ENCODE results near the gene PIGBOS1. TPM values are rescaled to one million over a fixed set of nuclear protein-coding genes. Genes with fewer than 3 reads are reported as not detected.

The PIGBOS1 gene
- total RNA-seq, 2 experiments from 2014 or later = 6.2 to 10.1 TPM

GRCh38 chr15:55361048-55361447 is 42.1 kb upstream of the PIGBOS1 start:
- no peak overlapping the region for H3K27ac Mint-ChIP-seq

GRCh38 chr15:55360256-55360655 is 41.3 kb upstream of the PIGBOS1 start:
- Histone ChIP-seq H3K4me1 (ENCODE audit: insufficient read depth, low read length) (no peaks in the 10 kb centered on the region), H3K27me3 (ENCODE audit: control insufficient read depth in 1 of 2, insufficient read depth in 2 of 2, low read length in 2 of 2) (no peaks in the 10 kb centered on the region), H3K4me3 (ENCODE audit: low read length) (no peak overlapping the region), H3K27ac (ENCODE audit: low read depth in 1 of 2, low read length in 2 of 2) (no peak overlapping the region), H3K36me3 (ENCODE audit: insufficient read depth, low read length) (peaks cover 34% of the 10 kb centered on the region), H3K9me3 (ENCODE audit: control insufficient read depth in 1 of 2, insufficient read depth in 1 of 2, low read length in 2 of 2) (no peaks in the 10 kb centered on the region)
- DNase-seq (no peak), ATAC-seq (ENCODE audit: poor library complexity) (no peak)
- ChIA-PET POLR2A (no interaction called here), CTCF (no interaction called here)
- H3K4me3 Mint-ChIP-seq = no peak overlapping the region
- no peaks in the 10 kb centered on the region for H3K27me3 Mint-ChIP-seq
- peaks cover 79% of the 10 kb centered on the region for H3K36me3 Mint-ChIP-seq (ENCODE audit: low read depth)
- intact Hi-C loops (cut with DNase I, micrococcal nuclease) = no loop called here
- no peaks in the 10 kb centered on the region for H3K9me3 Mint-ChIP-seq
- no peak for TF ChIP-seq CTCF (IDR thresholded peaks at IDR 0.05)
- no peak overlapping the region for H3K27ac Mint-ChIP-seq
- H3K4me1 Mint-ChIP-seq (ENCODE audit: low read depth) = no peaks in the 10 kb centered on the region

More at GRCh38 chr15:55361048-55361447, 42.1 kb upstream of the PIGBOS1 start:
- peaks cover 28% of the 10 kb centered on the region for H3K36me3 ChIP-seq (ENCODE audit: insufficient read depth, low read length)
- Mint-ChIP-seq H3K27me3 (no peaks in the 10 kb centered on the region), H3K9me3 (no peaks in the 10 kb centered on the region), H3K4me1 (ENCODE audit: low read depth) (no peaks in the 10 kb centered on the region), H3K4me3 (no peak overlapping the region), H3K36me3 (ENCODE audit: low read depth) (peaks cover 73% of the 10 kb centered on the region)
- no peaks in the 10 kb centered on the region for H3K4me1 ChIP-seq (ENCODE audit: insufficient read depth, low read length)
- DNase-seq = no peak
- H3K4me3 ChIP-seq (ENCODE audit: low read length) = no peak overlapping the region
- ChIA-PET POLR2A (interaction anchor here (0.9 kb wide), 1 partner anchor 42 kb away, joined by 3 read pairs; the partner anchor contains the start of genes PIGB and PIGBOS1), CTCF (no interaction called here)
- intact Hi-C loops (cut with DNase I, micrococcal nuclease) = no loop called here
- H3K9me3 ChIP-seq (ENCODE audit: control insufficient read depth in 1 of 2, insufficient read depth in 1 of 2, low read length in 2 of 2) = no peaks in the 10 kb centered on the region
- TF ChIP-seq CTCF (IDR thresholded peaks at IDR 0.05) = no peak
- no peaks in the 10 kb centered on the region for H3K27me3 ChIP-seq (ENCODE audit: control insufficient read depth in 1 of 2, insufficient read depth in 2 of 2, low read length in 2 of 2)
- no peak for ATAC-seq (ENCODE audit: poor library complexity)
- no peak overlapping the region for H3K27ac ChIP-seq (ENCODE audit: low read depth in 1 of 2, low read length in 2 of 2)

- no peak for ATAC-seq (ENCODE audit: poor library complexity)
- no peaks in the 10 kb centered on the region for H3K9me3 ChIP-seq (ENCODE audit: control insufficient read depth in 1 of 2, insufficient read depth in 1 of 2, low read length in 2 of 2)
- no peaks in the 10 kb centered on the region for H3K4me1 ChIP-seq (ENCODE audit: insufficient read depth, low read length)
- peaks cover 35% of the 10 kb centered on the region for H3K36me3 ChIP-seq (ENCODE audit: insufficient read depth, low read length)
- CTCF ChIA-PET = interaction anchor here (1.8 kb wide), 1 partner anchor 81 kb away, joined by 6 read pairs; no protein-coding TSS in a partner anchor
- H3K4me1 Mint-ChIP-seq (ENCODE audit: low read depth) = no peaks in the 10 kb centered on the region
- intact Hi-C loops (cut with DNase I, micrococcal nuclease) = no loop called here
- H3K27me3 Mint-ChIP-seq = no peaks in the 10 kb centered on the region
- no peak overlapping the region for H3K27ac ChIP-seq (ENCODE audit: low read depth in 1 of 2, low read length in 2 of 2)
- no peak for TF ChIP-seq CTCF (IDR thresholded peaks at IDR 0.05)
- POLR2A ChIA-PET = interaction anchor here (0.6 kb wide), 1 partner anchor 113 kb away, joined by 3 read pairs; no protein-coding TSS in a partner anchor
- no peak overlapping the region for H3K4me3 Mint-ChIP-seq
- peaks cover 76% of the 10 kb centered on the region for H3K36me3 Mint-ChIP-seq (ENCODE audit: low read depth)
- no peaks in the 10 kb centered on the region for H3K27me3 ChIP-seq (ENCODE audit: control insufficient read depth in 1 of 2, insufficient read depth in 2 of 2, low read length in 2 of 2)
- no peak overlapping the region for H3K4me3 ChIP-seq (ENCODE audit: low read length)
- no peak for DNase-seq
- H3K9me3 Mint-ChIP-seq = no peaks in the 10 kb centered on the region
- no peak overlapping the region for H3K27ac Mint-ChIP-seq
Measured at GRCh38 chr15:55358471-55358870, 39.5 kb upstream of the PIGBOS1 start.

Measured in CD4-positive, alpha-beta T cell (primary cell).